ENCODE results near the gene KRT2. TPM values are rescaled to one million over a fixed set of nuclear protein-coding genes. Genes with fewer than 3 reads are reported as not detected.

Gene KRT2
- polyA plus RNA-seq, 2 donors = 0.09 to 0.12 TPM

- H3K27me3 ChIP-seq (ENCODE audit: control insufficient read depth in 1 of 2, insufficient read depth in 2 of 2, low read length in 2 of 2) = no peaks in the 10 kb centered on the region
- WGBS, 2 donors = 70 to 79% methylated on average over 6 of the region's 6 CpGs
- peaks cover 0 to 6% of the 10 kb centered on the region in 2 donors for H3K4me1 ChIP-seq (ENCODE audit: control insufficient read depth in 2 of 2, insufficient read depth in 2 of 2, low read length in 1 of 2)
- H3K36me3 ChIP-seq (ENCODE audit: control insufficient read depth in 2 of 2, insufficient read depth in 2 of 2, low read length in 1 of 2) = no peaks in the 10 kb centered on the region
- H3K4me3 ChIP-seq (ENCODE audit: low read depth in 1 of 2, low read length in 2 of 2) = no peak overlapping the region
- no peaks in the 10 kb centered on the region for H3K9me3 ChIP-seq (ENCODE audit: control insufficient read depth in 2 of 2, insufficient read depth in 1 of 2, low read depth in 1 of 2, low read length in 1 of 2)
- H3K27ac ChIP-seq (ENCODE audit: low read depth in 2 of 2, low read length in 1 of 2) = no peak overlapping the region
Measured at GRCh38 chr12:52636189-52636588, 15.8 kb downstream of the KRT2 start.

- 28 to 34% methylated on average over 7 of the region's 7 CpGs for WGBS, 2 donors
- no peaks in the 10 kb centered on the region for H3K9me3 ChIP-seq (ENCODE audit: control insufficient read depth in 2 of 2, insufficient read depth in 1 of 2, low read depth in 1 of 2, low read length in 1 of 2)
- peaks cover 0 to 6% of the 10 kb centered on the region in 2 donors for H3K4me1 ChIP-seq (ENCODE audit: control insufficient read depth in 2 of 2, insufficient read depth in 2 of 2, low read length in 1 of 2)
- H3K36me3 ChIP-seq (ENCODE audit: control insufficient read depth in 2 of 2, insufficient read depth in 2 of 2, low read length in 1 of 2) = no peaks in the 10 kb centered on the region
- H3K4me3 ChIP-seq (ENCODE audit: low read depth in 1 of 2, low read length in 2 of 2) = no peak overlapping the region
- no peaks in the 10 kb centered on the region for H3K27me3 ChIP-seq (ENCODE audit: control insufficient read depth in 1 of 2, insufficient read depth in 2 of 2, low read length in 2 of 2)
- H3K27ac ChIP-seq (ENCODE audit: low read depth in 2 of 2, low read length in 1 of 2) = no peak overlapping the region
Measured at GRCh38 chr12:52634266-52635056, 17.6 kb downstream of the KRT2 start.

GRCh38 chr12:52633383-52633782, 18.6 kb downstream of the KRT2 start:
- 59 to 75% methylated on average over 4 of the region's 4 CpGs for WGBS, 2 donors
- no peaks in the 10 kb centered on the region for H3K36me3 ChIP-seq (ENCODE audit: control insufficient read depth in 2 of 2, insufficient read depth in 2 of 2, low read length in 1 of 2)
- peaks cover 0 to 6% of the 10 kb centered on the region in 2 donors for H3K4me1 ChIP-seq (ENCODE audit: control insufficient read depth in 2 of 2, insufficient read depth in 2 of 2, low read length in 1 of 2)
- no peaks in the 10 kb centered on the region for H3K9me3 ChIP-seq (ENCODE audit: control insufficient read depth in 2 of 2, insufficient read depth in 1 of 2, low read depth in 1 of 2, low read length in 1 of 2)
- H3K27me3 ChIP-seq (ENCODE audit: control insufficient read depth in 1 of 2, insufficient read depth in 2 of 2, low read length in 2 of 2) = no peaks in the 10 kb centered on the region
- H3K4me3 ChIP-seq (ENCODE audit: low read depth in 1 of 2, low read length in 2 of 2) = no peak overlapping the region
- H3K27ac ChIP-seq (ENCODE audit: low read depth in 2 of 2, low read length in 1 of 2) = no peak overlapping the region

- Histone ChIP-seq H3K27ac (ENCODE audit: low read depth in 2 of 2, low read length in 1 of 2) (no peak overlapping the region), H3K36me3 (ENCODE audit: control insufficient read depth in 2 of 2, insufficient read depth in 2 of 2, low read length in 1 of 2) (no peaks in the 10 kb centered on the region), H3K27me3 (ENCODE audit: control insufficient read depth in 1 of 2, insufficient read depth in 2 of 2, low read length in 2 of 2) (no peaks in the 10 kb centered on the region), H3K9me3 (ENCODE audit: control insufficient read depth in 2 of 2, insufficient read depth in 1 of 2, low read depth in 1 of 2, low read length in 1 of 2) (no peaks in the 10 kb centered on the region), H3K4me1 (ENCODE audit: control insufficient read depth in 2 of 2, insufficient read depth in 2 of 2, low read length in 1 of 2) (peaks cover 0 to 6% of the 10 kb centered on the region in 2 donors), H3K4me3 (ENCODE audit: low read depth in 1 of 2, low read length in 2 of 2) (no peak overlapping the region)
- 87% methylated on average over 4 of the region's 4 CpGs for WGBS, 2 donors
Measured at GRCh38 chr12:52632656-52633055, 19.4 kb downstream of the KRT2 start.

GRCh38 chr12:52631676-52632459, 20.1 kb downstream of the KRT2 start:
- Histone ChIP-seq H3K9me3 (ENCODE audit: control insufficient read depth in 2 of 2, insufficient read depth in 1 of 2, low read depth in 1 of 2, low read length in 1 of 2) (no peaks in the 10 kb centered on the region), H3K27ac (ENCODE audit: low read depth in 2 of 2, low read length in 1 of 2) (no peak overlapping the region), H3K36me3 (ENCODE audit: control insufficient read depth in 2 of 2, insufficient read depth in 2 of 2, low read length in 1 of 2) (no peaks in the 10 kb centered on the region), H3K27me3 (ENCODE audit: control insufficient read depth in 1 of 2, insufficient read depth in 2 of 2, low read length in 2 of 2) (no peaks in the 10 kb centered on the region), H3K4me1 (ENCODE audit: control insufficient read depth in 2 of 2, insufficient read depth in 2 of 2, low read length in 1 of 2) (peaks cover 0 to 6% of the 10 kb centered on the region in 2 donors), H3K4me3 (ENCODE audit: low read depth in 1 of 2, low read length in 2 of 2) (no peak overlapping the region)
- 84 to 90% methylated on average over 6 of the region's 6 CpGs for WGBS, 2 donors

GRCh38 chr12:52631264-52631663, 20.7 kb downstream of the KRT2 start:
- Histone ChIP-seq H3K9me3 (ENCODE audit: control insufficient read depth in 2 of 2, insufficient read depth in 1 of 2, low read depth in 1 of 2, low read length in 1 of 2) (no peaks in the 10 kb centered on the region), H3K36me3 (ENCODE audit: control insufficient read depth in 2 of 2, insufficient read depth in 2 of 2, low read length in 1 of 2) (no peaks in the 10 kb centered on the region), H3K27ac (ENCODE audit: low read depth in 2 of 2, low read length in 1 of 2) (no peak overlapping the region), H3K27me3 (ENCODE audit: control insufficient read depth in 1 of 2, insufficient read depth in 2 of 2, low read length in 2 of 2) (no peaks in the 10 kb centered on the region), H3K4me3 (ENCODE audit: low read depth in 1 of 2, low read length in 2 of 2) (no peak overlapping the region), H3K4me1 (ENCODE audit: control insufficient read depth in 2 of 2, insufficient read depth in 2 of 2, low read length in 1 of 2) (peaks cover 0 to 6% of the 10 kb centered on the region in 2 donors)
- 58 to 76% methylated on average over 4 of the region's 4 CpGs for WGBS, 2 donors

- WGBS, 2 donors = 69 to 78% methylated on average over 4 of the region's 4 CpGs
- no peaks in the 10 kb centered on the region for H3K9me3 ChIP-seq (ENCODE audit: control insufficient read depth in 2 of 2, insufficient read depth in 1 of 2, low read depth in 1 of 2, low read length in 1 of 2)
- no peak overlapping the region for H3K27ac ChIP-seq (ENCODE audit: low read depth in 2 of 2, low read length in 1 of 2)
- peaks cover 0 to 6% of the 10 kb centered on the region in 2 donors for H3K4me1 ChIP-seq (ENCODE audit: control insufficient read depth in 2 of 2, insufficient read depth in 2 of 2, low read length in 1 of 2)
- H3K4me3 ChIP-seq (ENCODE audit: low read depth in 1 of 2, low read length in 2 of 2) = no peak overlapping the region
- H3K27me3 ChIP-seq (ENCODE audit: control insufficient read depth in 1 of 2, insufficient read depth in 2 of 2, low read length in 2 of 2) = no peaks in the 10 kb centered on the region
- no peaks in the 10 kb centered on the region for H3K36me3 ChIP-seq (ENCODE audit: control insufficient read depth in 2 of 2, insufficient read depth in 2 of 2, low read length in 1 of 2)
Measured at GRCh38 chr12:52630599-52631200, 21.3 kb downstream of the KRT2 start.

- no peaks in the 10 kb centered on the region for H3K36me3 ChIP-seq (ENCODE audit: control insufficient read depth in 2 of 2, insufficient read depth in 2 of 2, low read length in 1 of 2)
- H3K4me1 ChIP-seq (ENCODE audit: control insufficient read depth in 2 of 2, insufficient read depth in 2 of 2, low read length in 1 of 2) = peaks cover 0 to 6% of the 10 kb centered on the region in 2 donors
- 73 to 77% methylated on average over 7 of the region's 7 CpGs for WGBS, 2 donors
- H3K27ac ChIP-seq (ENCODE audit: low read depth in 2 of 2, low read length in 1 of 2) = no peak overlapping the region
- no peaks in the 10 kb centered on the region for H3K9me3 ChIP-seq (ENCODE audit: control insufficient read depth in 2 of 2, insufficient read depth in 1 of 2, low read depth in 1 of 2, low read length in 1 of 2)
- H3K27me3 ChIP-seq (ENCODE audit: control insufficient read depth in 1 of 2, insufficient read depth in 2 of 2, low read length in 2 of 2) = no peaks in the 10 kb centered on the region
- H3K4me3 ChIP-seq (ENCODE audit: low read depth in 1 of 2, low read length in 2 of 2) = no peak overlapping the region
Measured at GRCh38 chr12:52630008-52630500, 22.0 kb downstream of the KRT2 start.

GRCh38 chr12:52629281-52630007, 22.6 kb downstream of the KRT2 start:
- H3K4me1 ChIP-seq (ENCODE audit: control insufficient read depth in 2 of 2, insufficient read depth in 2 of 2, low read length in 1 of 2) = peaks cover 0 to 5% of the 10 kb centered on the region in 2 donors
- no peak overlapping the region for H3K4me3 ChIP-seq (ENCODE audit: low read depth in 1 of 2, low read length in 2 of 2)
- no peak overlapping the region for H3K27ac ChIP-seq (ENCODE audit: low read depth in 2 of 2, low read length in 1 of 2)
- H3K9me3 ChIP-seq (ENCODE audit: control insufficient read depth in 2 of 2, insufficient read depth in 1 of 2, low read depth in 1 of 2, low read length in 1 of 2) = no peaks in the 10 kb centered on the region
- 81 to 85% methylated on average over 12 of the region's 12 CpGs for WGBS, 2 donors
- no peaks in the 10 kb centered on the region for H3K27me3 ChIP-seq (ENCODE audit: control insufficient read depth in 1 of 2, insufficient read depth in 2 of 2, low read length in 2 of 2)
- H3K36me3 ChIP-seq (ENCODE audit: control insufficient read depth in 2 of 2, insufficient read depth in 2 of 2, low read length in 1 of 2) = no peaks in the 10 kb centered on the region
